ENCODE data around the gene FBLN5.

- no peak for TF ChIP-seq CTCF (conservative IDR thresholded peaks at IDR 0.05 in 1 of 2, IDR thresholded peaks at IDR 0.05 in 1 of 2; ENCODE audit: low read depth in 1 of 2, low read length in 2 of 2)
- TF ChIP-seq EZH2 (IDR thresholded peaks at IDR 0.05; ENCODE audit: low read length, missing control alignments) = no peak
Observed at GRCh38 chr14:91893669-91894068, 53.8 kb downstream of the FBLN5 start.

Data from fibroblast of lung (primary cell).